ENCODE data around the gene C14orf93.
"Not testable (repeated sequence)": the region's sequence is repeated elsewhere in the genome, so short reads cannot be mapped to it uniquely, and the experiment has no call there.

The C14orf93 gene

GRCh38 chr14:23020143-23021128 is 10.5 kb upstream of the C14orf93 start:
- no peak for DNase-seq

- no peak for DNase-seq
These were observed 8.2 kb upstream of the C14orf93 start for GRCh38 chr14:23018107-23018506.

GRCh38 chr14:23017091-23017490 is 7.1 kb upstream of the C14orf93 start:
- DNase-seq, result no peak

- no peak for DNase-seq
These were observed 5.7 kb upstream of the C14orf93 start for GRCh38 chr14:23015618-23016017.

- not testable (repeated sequence) for DNase-seq
These were observed 3.8 kb upstream of the C14orf93 start for GRCh38 chr14:23013749-23014054.

GRCh38 chr14:23013054-23013748 is 3.3 kb upstream of the C14orf93 start:
- DNase-seq, result no peak

GRCh38 chr14:23009483-23009938 is 432 bp downstream of the C14orf93 start:
- no peak for DNase-seq

- DNase-seq, result no peak
These were observed 1.1 kb downstream of the C14orf93 start for GRCh38 chr14:23008831-23009230.

- peak; percentile 94 to 99 for DNase-seq
These were observed 3.2 kb downstream of the C14orf93 start for GRCh38 chr14:23006544-23007419.

- DNase-seq, result no peak
These were observed 3.8 kb downstream of the C14orf93 start for GRCh38 chr14:23006188-23006534.

GRCh38 chr14:23005451-23006187 is 4.3 kb downstream of the C14orf93 start:
- DNase-seq, result no peak

GRCh38 chr14:23004274-23004673 is 5.7 kb downstream of the C14orf93 start:
- not testable (repeated sequence) for DNase-seq

GRCh38 chr14:23002592-23002991 is 7.4 kb downstream of the C14orf93 start:
- DNase-seq, result no peak

- no peak for DNase-seq
These were observed 9.1 kb downstream of the C14orf93 start for GRCh38 chr14:23000860-23001259.

- no peak for DNase-seq
These were observed 11.5 kb downstream of the C14orf93 start for GRCh38 chr14:22998329-22999012.

GRCh38 chr14:22997676-22998323 is 12.1 kb downstream of the C14orf93 start:
- DNase-seq, result no peak

GRCh38 chr14:22996768-22997654 is 12.9 kb downstream of the C14orf93 start:
- DNase-seq, result no peak

GRCh38 chr14:22995889-22996625 is 13.9 kb downstream of the C14orf93 start:
- DNase-seq, result no peak

- no peak for DNase-seq
These were observed 15.1 kb downstream of the C14orf93 start for GRCh38 chr14:22994762-22995275.

Data from cerebellar nuclear complex (tissue), 1 donor.